Naive thymus-derived CD4-positive, alpha-beta T cell (primary cell): ENCODE results near the gene CLSTN2. TPM values are rescaled to one million over a fixed set of nuclear protein-coding genes. Genes with fewer than 3 reads are reported as not detected.

ENCODE experiments used
- ATAC-seq: fragments of 150-1000 bp; cut with Tn5 transposase; 2 replicates; pipeline ENCODE4 v1.10.0; 2021; ENCODE audit warnings: mild to moderate bottlenecking, moderate library complexity
- CTCF ChIA-PET: fragments of 350-600 bp; sonication (Branson Sonifier 250); formaldehyde crosslinking; loops from one replicate; lab custom pipeline; 2021; ENCODE audit warnings: antibody characterized with exemption; lab: Charles Lee
- POLR2A ChIA-PET: fragments of 350-600 bp; sonication (Branson Sonifier 250); formaldehyde crosslinking; loops from one replicate; lab custom pipeline; 2021; ENCODE audit warnings: antibody characterized with exemption, inconsistent platforms; lab: Charles Lee
- DNase-seq, 9 donors: peaks; one replicate each; pipeline versions ENCODE4 v3.0.0 to v3.0.0-alpha.2; 2020 to 2022; ENCODE audit warnings: mixed read lengths in 1 of 9
- H3K27ac ChIP-seq: one replicate; pipeline ENCODE4 v1.7.0; 2013; ENCODE audit warnings: mild to moderate bottlenecking, low read depth, low read length, moderate library complexity
- H3K27me3 ChIP-seq, 2 donors: one replicate each; pipeline ENCODE4 v1.7.0; 2013; ENCODE audit warnings: low read length in 2 of 2, mild to moderate bottlenecking in 2 of 2, moderate library complexity in 2 of 2; ENCODE audit not compliant: control insufficient read depth in 2 of 2, insufficient read depth in 2 of 2
- H3K36me3 ChIP-seq, 3 experiments: 1 replicate in 2 of 3; 2 replicates in 1 of 3; pipeline ENCODE4 v1.7.0; 2013; ENCODE audit warnings: low read length in 3 of 3, mild to moderate bottlenecking in 3 of 3, moderate library complexity in 1 of 3; ENCODE audit not compliant: insufficient read depth in 3 of 3, control insufficient read depth in 2 of 3
- H3K4me1 ChIP-seq, 2 donors: one replicate each; pipeline ENCODE4 v1.7.0; 2013; ENCODE audit warnings: low read length in 2 of 2, mild to moderate bottlenecking in 2 of 2, moderate library complexity in 1 of 2; ENCODE audit not compliant: control insufficient read depth in 2 of 2, insufficient read depth in 2 of 2
- H3K4me3 ChIP-seq: 2 replicates; pipeline ENCODE4 v1.7.0; 2013; ENCODE audit warnings: mild to moderate bottlenecking, low read length
- H3K9me3 ChIP-seq, 3 experiments: 1 replicate in 2 of 3; 2 replicates in 1 of 3; pipeline ENCODE4 v1.7.0; 2013; ENCODE audit warnings: low read length in 3 of 3; ENCODE audit not compliant: control insufficient read depth in 2 of 3
- H3K27ac Mint-ChIP-seq, 9 donors: one replicate each; pipeline ENCODE4 v1.8.0; 2020 to 2022; ENCODE audit warnings: mixed read lengths in 9 of 9, mild to moderate bottlenecking in 8 of 9, moderate library complexity in 5 of 9, inconsistent platforms in 2 of 9
- H3K27me3 Mint-ChIP-seq, 5 donors: one replicate each; pipeline ENCODE4 v1.8.0; 2021 to 2022; ENCODE audit warnings: mixed read lengths in 5 of 5, mild to moderate bottlenecking in 1 of 5
- H3K36me3 Mint-ChIP-seq, 5 donors: one replicate each; pipeline ENCODE4 v1.8.0; 2020 to 2022; ENCODE audit warnings: mixed read lengths in 5 of 5, mild to moderate bottlenecking in 3 of 5, inconsistent platforms in 1 of 5
- H3K4me1 Mint-ChIP-seq, 7 donors: one replicate each; pipeline ENCODE4 v1.8.0; 2020 to 2022; ENCODE audit warnings: mixed read lengths in 7 of 7, mild to moderate bottlenecking in 3 of 7, inconsistent platforms in 1 of 7
- H3K4me3 Mint-ChIP-seq, 10 donors: one replicate each; pipeline ENCODE4 v1.8.0; 2020 to 2022; ENCODE audit warnings: mild to moderate bottlenecking in 10 of 10, mixed read lengths in 10 of 10, moderate library complexity in 6 of 10, inconsistent platforms in 2 of 10
- H3K9me3 Mint-ChIP-seq, 11 donors: one replicate each; pipeline ENCODE4 v1.8.0; 2020 to 2022; ENCODE audit warnings: mixed read lengths in 11 of 11, mild to moderate bottlenecking in 4 of 11, inconsistent platforms in 1 of 11, moderate library complexity in 1 of 11
- intact Hi-C, 2 donors: fragments of 100-400 bp; cut with micrococcal nuclease; formaldehyde crosslinking; loops; one replicate each; pipeline ENCODE4 v1.15.1; 2023
- polyA plus RNA-seq, 2 donors: library from polyadenylated mRNA; unstranded; fragments of 300-500 nt; fragmentation: Illumina TruSeq; gene quantifications; one replicate each; pipeline ENCODE4 v1.2.3, GENCODE V29; 2021
- total RNA-seq, 6 experiments: library from RNA in 5 of 6; stranded (reverse) in 5 of 6; gene quantifications; 1 replicate in 5 of 6; 2 replicates in 1 of 6; pipeline ENCODE4 v1.2.3 and lab custom pipeline; 2021 to 2026

CLSTN2 gene
- total and polyA plus RNA-seq, 7 experiments from 2014 or later = 0.02 TPM; not detected in 6

DNA sequence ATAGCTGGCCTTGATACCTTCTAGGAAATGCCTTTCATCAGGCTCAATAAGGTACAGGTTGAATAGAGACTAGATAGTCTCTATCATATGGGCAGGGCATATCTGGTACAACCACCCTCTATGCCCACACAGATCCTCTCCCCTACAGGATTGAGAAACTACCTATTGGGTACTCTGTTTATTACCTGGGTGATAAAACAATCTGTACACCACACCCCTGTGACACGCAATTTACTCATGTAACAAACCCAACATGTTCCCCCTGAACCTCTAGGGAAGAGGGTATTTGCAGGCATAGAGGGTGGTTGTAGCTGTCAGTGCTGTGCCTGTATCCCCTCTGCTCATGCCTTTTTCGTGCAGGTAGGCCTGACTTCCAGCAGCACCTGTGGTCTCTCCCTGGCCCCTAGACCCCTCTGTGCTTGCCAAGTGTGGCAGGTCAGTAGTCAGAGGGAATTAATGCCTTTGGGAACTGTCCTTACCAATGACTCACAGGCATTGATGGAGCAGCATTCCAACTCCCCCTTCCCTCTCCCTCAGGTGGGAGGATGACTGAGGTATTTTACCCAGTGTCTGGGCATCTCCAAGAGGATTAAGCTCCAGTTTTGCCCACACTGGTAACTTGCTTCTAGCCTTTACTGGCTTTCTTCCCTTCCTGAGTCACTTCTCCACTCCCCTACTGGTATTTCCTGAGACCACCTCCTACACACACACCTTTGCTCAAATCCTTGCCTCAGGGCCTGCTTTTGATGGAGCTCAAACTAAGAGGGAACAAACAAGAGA, 18.3 kb downstream of the CLSTN2 start:
- H3K27me3 Mint-ChIP-seq = peaks cover 0 to 11% (median 6%) of the 10 kb centered on the region in 5 donors
- Histone ChIP-seq H3K4me3 (no peak overlapping the region), H3K9me3 (no peaks in the 10 kb centered on the region), H3K4me1 (no peaks in the 10 kb centered on the region), H3K36me3 (no peaks in the 10 kb centered on the region), H3K27ac (no peak overlapping the region), H3K27me3 (no peaks in the 10 kb centered on the region)
- ChIA-PET CTCF (no interaction called here), POLR2A (no interaction called here)
- no peaks in the 10 kb centered on the region for H3K4me1 Mint-ChIP-seq
- DNase-seq (no peak), ATAC-seq (no peak)
- H3K36me3 Mint-ChIP-seq = no peaks in the 10 kb centered on the region
- H3K4me3 Mint-ChIP-seq = no peak overlapping the region
- intact Hi-C loops = no loop called here
- peaks cover 0 to 5% (median 0%) of the 10 kb centered on the region in 11 donors for H3K9me3 Mint-ChIP-seq
- H3K27ac Mint-ChIP-seq = no peak overlapping the region

DNA sequence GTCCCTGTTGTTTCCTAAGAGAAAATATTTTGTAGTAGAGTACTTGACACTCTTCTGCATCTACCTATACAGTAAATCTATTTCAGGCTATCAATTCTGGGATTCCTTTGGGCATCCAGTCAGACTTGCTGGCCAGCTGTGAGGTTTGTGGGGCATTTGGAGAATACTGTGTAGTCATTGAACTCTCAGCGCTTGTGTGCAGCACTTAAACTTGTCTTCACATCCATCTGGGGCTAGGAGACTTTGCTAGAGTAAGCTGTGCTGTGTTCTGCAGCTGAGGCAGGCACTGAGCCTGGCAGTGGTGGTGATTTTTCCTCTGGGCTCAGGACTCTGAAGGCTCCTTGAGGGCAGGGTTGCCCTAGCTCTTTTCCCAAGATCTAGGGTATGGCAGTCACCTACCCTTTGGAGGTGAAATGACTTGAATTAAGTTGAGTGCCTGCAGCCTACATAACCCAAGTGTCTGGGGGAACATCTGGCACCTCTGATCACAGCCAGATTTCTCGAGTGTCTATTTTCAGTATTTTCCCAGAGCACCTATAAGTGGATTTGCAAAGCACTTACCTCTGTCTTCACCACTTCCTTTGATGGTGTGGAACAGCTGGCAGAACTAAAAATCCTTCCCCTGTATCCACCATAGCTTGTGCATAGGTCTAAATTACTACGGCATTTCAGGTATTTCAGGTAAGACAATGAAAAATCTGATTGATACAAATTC, 19.3 kb downstream of the CLSTN2 start:
- Mint-ChIP-seq H3K36me3 (no peaks in the 10 kb centered on the region), H3K27ac (no peak overlapping the region), H3K4me1 (no peaks in the 10 kb centered on the region), H3K4me3 (no peak overlapping the region), H3K9me3 (peaks cover 0 to 3% (median 0%) of the 10 kb centered on the region in 11 donors), H3K27me3 (peaks cover 0 to 16% (median 7%) of the 10 kb centered on the region in 5 donors)
- intact Hi-C loops = no loop called here
- Histone ChIP-seq H3K27me3 (no peaks in the 10 kb centered on the region), H3K9me3 (no peaks in the 10 kb centered on the region), H3K4me1 (no peaks in the 10 kb centered on the region), H3K4me3 (no peak overlapping the region), H3K27ac (no peak overlapping the region), H3K36me3 (no peaks in the 10 kb centered on the region)
- ChIA-PET CTCF (no interaction called here), POLR2A (no interaction called here)
- ATAC-seq = no peak
- DNase-seq = no peak

DNA sequence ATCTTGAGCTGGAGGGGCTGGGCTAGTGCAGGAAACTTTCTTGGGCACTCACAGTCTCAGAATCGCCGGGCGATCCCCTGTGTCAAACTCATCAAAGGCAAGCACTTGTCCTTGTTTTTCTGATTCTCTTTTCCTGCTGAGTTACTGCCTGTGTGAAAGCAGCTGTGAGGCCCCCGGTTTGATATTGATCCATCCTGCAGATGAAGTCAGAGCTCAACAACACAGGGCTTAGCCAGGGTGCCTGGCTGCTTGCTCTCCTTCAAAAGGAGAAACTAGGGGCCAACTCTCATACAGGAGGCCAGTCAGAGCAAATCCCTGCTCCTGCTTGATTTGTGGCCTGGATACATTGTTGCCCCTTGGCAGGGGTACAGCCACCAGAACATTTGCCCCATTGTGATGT, 22.9 kb downstream of the CLSTN2 start:
- Histone ChIP-seq H3K4me3 (no peak overlapping the region), H3K9me3 (no peaks in the 10 kb centered on the region), H3K27ac (no peak overlapping the region), H3K36me3 (no peaks in the 10 kb centered on the region), H3K4me1 (no peaks in the 10 kb centered on the region), H3K27me3 (no peaks in the 10 kb centered on the region)
- intact Hi-C loops = no loop called here
- Mint-ChIP-seq H3K36me3 (no peaks in the 10 kb centered on the region), H3K9me3 (peaks cover 0 to 4% (median 2%) of the 10 kb centered on the region in 11 donors), H3K27ac (no peak overlapping the region), H3K4me1 (no peaks in the 10 kb centered on the region), H3K4me3 (no peak overlapping the region), H3K27me3 (peaks cover 2 to 29% (median 12%) of the 10 kb centered on the region in 5 donors)
- ChIA-PET CTCF (no interaction called here), POLR2A (no interaction called here)
- ATAC-seq = no peak
- no peak for DNase-seq

DNA sequence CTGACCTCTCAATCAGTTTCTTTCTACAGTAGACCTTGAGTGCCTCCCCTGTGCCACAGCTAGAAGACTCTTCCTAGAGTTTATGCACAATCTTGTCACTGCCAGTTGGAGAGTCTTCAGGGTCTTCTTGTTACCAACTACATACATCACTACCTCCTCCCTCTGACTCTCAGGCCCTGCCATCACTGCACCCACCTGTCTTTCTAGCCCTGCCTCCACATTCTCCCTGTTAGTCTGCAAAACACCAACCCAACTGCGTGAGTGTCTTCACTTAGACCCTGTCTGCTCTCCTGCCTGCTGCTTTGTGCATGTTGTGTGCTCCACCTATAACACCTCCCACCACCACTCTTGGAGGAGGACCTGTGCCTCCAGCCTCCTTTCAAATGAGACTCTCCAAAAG, 34.4 kb downstream of the CLSTN2 start:
- intact Hi-C loops = no loop called here
- no peaks in the 10 kb centered on the region for H3K36me3 ChIP-seq
- DNase-seq (no peak), ATAC-seq (no peak)
- ChIA-PET POLR2A (no interaction called here), CTCF (no interaction called here)
- no peaks in the 10 kb centered on the region for H3K27me3 ChIP-seq
- Mint-ChIP-seq H3K4me3 (no peak overlapping the region), H3K36me3 (no peaks in the 10 kb centered on the region), H3K4me1 (no peaks in the 10 kb centered on the region), H3K27me3 (peaks cover 0 to 23% (median 19%) of the 10 kb centered on the region in 5 donors), H3K27ac (no peak overlapping the region), H3K9me3 (peaks cover 0 to 5% (median 0%) of the 10 kb centered on the region in 11 donors)
- H3K27ac ChIP-seq = no peak overlapping the region
- H3K4me1 ChIP-seq = no peaks in the 10 kb centered on the region
- H3K9me3 ChIP-seq = no peaks in the 10 kb centered on the region
- H3K4me3 ChIP-seq = no peak overlapping the region

DNA sequence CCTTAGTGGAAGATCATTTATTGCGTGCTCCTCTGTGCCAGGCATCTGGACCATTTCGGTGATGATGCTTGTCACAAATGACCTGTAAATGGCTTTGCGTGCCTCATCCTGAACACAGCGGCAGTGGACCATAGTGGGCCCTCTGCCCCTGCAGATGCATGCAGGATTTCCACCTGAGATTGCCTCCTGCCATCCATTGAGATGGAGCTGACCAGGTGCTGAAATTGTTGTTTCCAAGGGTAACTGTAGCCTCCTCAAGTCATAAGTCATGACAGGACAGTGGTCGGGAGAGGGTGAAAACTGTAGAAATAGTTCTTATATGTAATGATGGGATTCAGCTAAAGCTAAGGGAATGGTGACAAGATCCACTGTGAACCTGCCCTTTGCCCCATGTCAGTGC, 35.5 kb downstream of the CLSTN2 start:
- Histone ChIP-seq H3K4me3 (no peak overlapping the region), H3K4me1 (no peaks in the 10 kb centered on the region), H3K9me3 (no peaks in the 10 kb centered on the region), H3K27me3 (no peaks in the 10 kb centered on the region), H3K36me3 (no peaks in the 10 kb centered on the region), H3K27ac (no peak overlapping the region)
- no peaks in the 10 kb centered on the region for H3K4me1 Mint-ChIP-seq
- DNase-seq (no peak), ATAC-seq (no peak)
- peaks cover 0 to 23% (median 19%) of the 10 kb centered on the region in 5 donors for H3K27me3 Mint-ChIP-seq
- H3K4me3 Mint-ChIP-seq = no peak overlapping the region
- H3K27ac Mint-ChIP-seq = no peak overlapping the region
- ChIA-PET POLR2A (no interaction called here), CTCF (no interaction called here)
- peaks cover 0 to 5% (median 0%) of the 10 kb centered on the region in 11 donors for H3K9me3 Mint-ChIP-seq
- no peaks in the 10 kb centered on the region for H3K36me3 Mint-ChIP-seq
- intact Hi-C loops = no loop called here

DNA sequence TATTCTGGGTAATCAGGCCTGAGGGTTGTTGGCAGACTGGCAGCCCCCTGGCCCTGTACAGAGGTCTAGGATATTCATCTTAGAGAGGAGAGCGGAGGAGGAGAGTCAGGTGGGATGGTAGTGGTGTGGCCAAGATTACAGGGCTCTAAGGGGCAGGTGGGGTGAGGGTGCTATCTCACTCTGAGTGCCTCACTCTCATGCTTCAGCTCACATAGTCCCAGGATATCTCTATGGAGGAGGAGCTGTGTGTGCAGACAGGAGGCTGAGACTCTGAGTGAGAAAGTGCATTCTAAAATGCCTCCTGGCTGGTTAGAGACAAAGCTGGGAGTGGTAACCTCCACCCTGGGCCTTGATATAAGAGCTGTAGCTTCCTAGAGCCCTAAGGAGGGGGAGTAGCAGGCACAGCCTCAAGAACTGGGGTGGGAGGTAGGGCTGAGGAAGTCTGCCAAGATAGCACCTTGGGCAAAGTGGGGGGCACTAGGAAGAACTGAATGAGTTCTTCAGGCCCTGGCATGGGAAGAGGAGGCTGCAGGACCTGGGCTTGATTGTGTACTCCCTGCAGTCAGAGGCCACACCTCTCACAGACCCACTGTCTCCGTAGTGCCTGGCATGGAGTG, 39.9 kb downstream of the CLSTN2 start:
- H3K9me3 ChIP-seq = no peaks in the 10 kb centered on the region
- Mint-ChIP-seq H3K27me3 (peaks cover 0 to 15% (median 2%) of the 10 kb centered on the region in 5 donors), H3K36me3 (no peaks in the 10 kb centered on the region), H3K4me1 (no peaks in the 10 kb centered on the region), H3K27ac (no peak overlapping the region), H3K9me3 (peaks cover 0 to 2% (median 0%) of the 10 kb centered on the region in 11 donors), H3K4me3 (no peak overlapping the region)
- no peak overlapping the region for H3K4me3 ChIP-seq
- DNase-seq (no peak), ATAC-seq (no peak)
- CTCF ChIA-PET = no interaction called here
- H3K27me3 ChIP-seq = no peaks in the 10 kb centered on the region
- H3K36me3 ChIP-seq = no peaks in the 10 kb centered on the region
- intact Hi-C loops = no loop called here
- no peak overlapping the region for H3K27ac ChIP-seq
- POLR2A ChIA-PET = no interaction called here
- no peaks in the 10 kb centered on the region for H3K4me1 ChIP-seq
